Ramos (cell line): ENCODE measurements around the gene MX2.

Source experiments
- in situ Hi-C: fragments of 300-500 bp; cut with MboI; formaldehyde crosslinking; loops from one replicate; pipeline ENCODE4 v1.14.3; 2022; ENCODE audit warnings: low sequenced_read_pairs; ENCODE audit not compliant: unreplicated experiment

Gene MX2

DNA sequence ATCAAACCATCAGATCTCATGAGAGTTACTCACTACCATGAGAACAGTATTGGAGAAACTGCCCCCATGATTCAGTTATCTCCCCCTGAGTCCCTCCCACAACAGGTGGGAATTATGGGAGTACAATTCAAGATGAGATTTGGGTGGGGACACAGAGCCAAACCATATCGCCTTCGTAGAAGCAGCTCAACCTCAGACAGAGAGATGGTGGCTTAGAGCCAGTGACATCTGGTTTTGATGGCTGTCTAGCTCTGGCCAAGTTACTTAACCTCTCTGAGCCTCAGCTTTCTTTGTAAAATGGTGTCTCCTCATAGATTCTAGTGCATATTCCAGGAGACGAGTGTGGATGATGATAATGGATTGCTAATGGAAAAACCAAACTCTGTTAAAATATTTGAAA lies 91.4 kb downstream of the MX2 start:
- in situ Hi-C loops = no loop called here

DNA sequence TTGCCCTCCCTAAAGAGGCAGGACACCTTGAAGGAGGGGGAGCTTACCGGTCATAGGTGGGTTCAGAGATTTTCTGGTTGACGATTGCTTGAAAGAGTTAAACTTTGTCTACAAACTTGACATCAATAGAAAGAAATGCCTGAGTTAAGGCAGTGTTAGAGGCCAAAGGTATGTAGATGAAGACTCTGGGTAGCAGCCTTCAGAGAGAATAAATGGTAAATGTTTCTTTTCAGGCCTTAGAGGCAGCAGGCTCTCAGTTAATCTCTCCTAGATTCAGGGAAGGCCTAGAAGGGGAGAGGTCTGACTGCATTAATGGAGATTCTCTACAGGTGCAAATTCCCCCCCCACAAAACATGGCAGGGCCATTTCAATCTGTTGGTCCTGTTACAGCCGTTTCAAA lies 91.9 kb downstream of the MX2 start:
- in situ Hi-C loops = no loop called here

DNA sequence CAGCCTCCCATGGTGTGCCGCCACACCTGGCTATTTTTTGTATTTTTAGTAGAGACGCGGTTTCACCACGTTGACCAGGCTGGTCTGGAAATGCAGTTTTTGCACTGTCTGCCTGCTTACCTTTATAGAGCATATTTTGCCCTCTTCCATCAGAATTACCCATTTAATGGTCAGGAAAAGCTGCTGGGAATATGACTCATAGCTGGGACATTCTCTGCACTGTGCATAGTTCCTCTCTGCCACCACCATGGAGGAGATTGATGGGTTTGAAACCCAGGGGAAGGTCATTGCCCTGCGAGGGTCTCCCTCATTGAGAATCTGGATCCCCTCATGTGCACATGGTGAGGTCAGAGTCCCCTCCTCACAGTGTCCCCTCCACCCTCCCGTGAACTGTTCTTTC lies 96.3 kb downstream of the MX2 start:
- in situ Hi-C loops = no loop called here

DNA sequence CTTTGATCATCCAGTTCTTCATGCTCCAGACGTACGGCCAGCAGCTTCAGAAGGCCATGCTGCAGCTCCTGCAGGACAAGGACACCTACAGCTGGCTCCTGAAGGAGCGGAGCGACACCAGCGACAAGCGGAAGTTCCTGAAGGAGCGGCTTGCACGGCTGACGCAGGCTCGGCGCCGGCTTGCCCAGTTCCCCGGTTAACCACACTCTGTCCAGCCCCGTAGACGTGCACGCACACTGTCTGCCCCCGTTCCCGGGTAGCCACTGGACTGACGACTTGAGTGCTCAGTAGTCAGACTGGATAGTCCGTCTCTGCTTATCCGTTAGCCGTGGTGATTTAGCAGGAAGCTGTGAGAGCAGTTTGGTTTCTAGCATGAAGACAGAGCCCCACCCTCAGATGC lies 96.7 kb downstream of the MX2 start:
- in situ Hi-C loops = no loop called here
